LNCAP (cell line): Measurements from ENCODE around the gene BAHCC1.

Source experiments
- TF ChIP-seq, protein P1 (sequence below): fragments of 450-650 bp; IDR thresholded peaks from 2 replicates; pipeline ENCODE4 v1.5.1; 2017; ENCODE audit warnings: mild to moderate bottlenecking

The BAHCC1 gene

GRCh38 chr17:81489012-81489997, 94.0 kb downstream of the BAHCC1 start:
- TF ChIP-seq, protein P1, sequence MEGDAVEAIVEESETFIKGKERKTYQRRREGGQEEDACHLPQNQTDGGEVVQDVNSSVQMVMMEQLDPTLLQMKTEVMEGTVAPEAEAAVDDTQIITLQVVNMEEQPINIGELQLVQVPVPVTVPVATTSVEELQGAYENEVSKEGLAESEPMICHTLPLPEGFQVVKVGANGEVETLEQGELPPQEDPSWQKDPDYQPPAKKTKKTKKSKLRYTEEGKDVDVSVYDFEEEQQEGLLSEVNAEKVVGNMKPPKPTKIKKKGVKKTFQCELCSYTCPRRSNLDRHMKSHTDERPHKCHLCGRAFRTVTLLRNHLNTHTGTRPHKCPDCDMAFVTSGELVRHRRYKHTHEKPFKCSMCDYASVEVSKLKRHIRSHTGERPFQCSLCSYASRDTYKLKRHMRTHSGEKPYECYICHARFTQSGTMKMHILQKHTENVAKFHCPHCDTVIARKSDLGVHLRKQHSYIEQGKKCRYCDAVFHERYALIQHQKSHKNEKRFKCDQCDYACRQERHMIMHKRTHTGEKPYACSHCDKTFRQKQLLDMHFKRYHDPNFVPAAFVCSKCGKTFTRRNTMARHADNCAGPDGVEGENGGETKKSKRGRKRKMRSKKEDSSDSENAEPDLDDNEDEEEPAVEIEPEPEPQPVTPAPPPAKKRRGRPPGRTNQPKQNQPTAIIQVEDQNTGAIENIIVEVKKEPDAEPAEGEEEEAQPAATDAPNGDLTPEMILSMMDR: no peak

DNA sequence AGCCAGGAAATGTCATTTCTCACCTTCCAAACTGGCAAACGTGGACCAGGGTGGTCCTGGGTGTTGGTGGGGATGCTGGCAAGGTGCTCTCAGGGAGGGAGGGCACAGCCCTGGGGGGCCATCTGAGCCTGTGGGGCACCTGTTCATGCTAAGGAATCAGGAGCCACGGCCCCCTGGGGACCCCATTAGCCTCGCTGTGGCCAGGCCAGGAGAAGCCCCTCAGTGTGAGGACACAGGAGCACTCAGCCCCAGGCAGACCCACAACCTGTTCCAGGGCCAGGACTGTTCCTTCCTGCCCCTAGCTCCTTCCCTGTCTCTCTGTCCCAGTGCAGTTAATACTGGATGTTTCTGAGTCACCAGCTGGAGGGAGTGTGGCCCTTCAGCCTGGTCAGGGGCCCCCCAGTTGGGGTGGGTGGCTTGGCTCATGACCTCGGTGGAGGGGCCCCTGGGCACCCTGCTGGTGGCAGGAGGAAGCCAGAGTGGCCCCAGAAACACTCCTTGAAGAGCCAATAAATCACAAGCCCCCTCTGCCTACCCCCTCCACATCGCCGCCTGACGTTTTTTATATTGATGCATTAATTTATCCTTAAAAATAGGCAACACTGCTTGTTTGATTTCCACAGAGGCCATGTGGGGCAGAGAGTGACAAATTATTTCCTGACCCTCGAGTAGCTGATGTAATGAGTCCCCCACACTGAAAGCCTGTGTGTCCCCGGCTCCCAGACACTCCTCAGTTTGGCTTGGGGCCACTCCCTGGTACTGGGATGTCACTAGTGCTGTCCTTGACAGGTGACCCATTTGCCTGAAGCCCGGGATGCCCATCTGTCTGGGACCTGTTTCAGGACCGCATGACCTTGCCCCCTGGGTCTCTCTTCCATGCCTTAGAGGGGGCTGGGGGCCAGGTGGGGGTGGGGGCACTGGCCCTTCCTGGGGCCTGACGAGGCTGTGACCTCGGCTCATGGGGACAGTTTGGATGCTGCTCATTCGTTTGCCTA, 95.0 kb downstream of the BAHCC1 start:
- TF ChIP-seq, protein P1: no peak

- TF ChIP-seq, protein P1: no peak
These were observed 95.9 kb downstream of the BAHCC1 start for GRCh38 chr17:81491181-81491581.

GRCh38 chr17:81491761-81492160, 96.5 kb downstream of the BAHCC1 start:
- TF ChIP-seq, protein P1: no peak

DNA sequence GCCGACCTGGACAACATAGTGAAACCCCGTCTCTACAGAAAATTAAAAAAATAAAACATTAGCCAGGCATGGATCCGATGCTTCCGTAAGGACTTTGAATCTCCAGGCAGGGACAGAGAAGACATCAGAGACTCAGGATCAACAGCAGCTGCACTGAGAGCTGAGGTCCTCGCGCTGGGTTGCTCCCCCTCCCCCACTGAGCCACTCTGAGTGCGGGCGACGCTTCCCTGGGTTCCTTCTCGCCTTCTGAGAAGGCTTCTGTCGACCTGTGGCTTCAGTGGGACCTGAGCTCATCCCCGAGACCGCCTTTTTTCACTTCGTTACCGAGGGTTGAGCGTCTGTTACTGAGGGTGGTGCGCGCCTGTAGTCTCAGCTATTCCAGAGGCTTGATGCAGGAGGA, 96.9 kb downstream of the BAHCC1 start:
- TF ChIP-seq, protein P1: no peak

- TF ChIP-seq, protein P1: no peak
These were observed 97.4 kb downstream of the BAHCC1 start for GRCh38 chr17:81492706-81493105.
